CD4-positive, alpha-beta T cell treated with Interleukin-2 at 100 ng/mL for 4 hours (primary cell): ENCODE results near the gene POP4.

ENCODE experiments used
- DNase-seq: peaks from one replicate; pipeline ENCODE4 v3.0.0-alpha.2; 2020; ENCODE audit warnings: low spot score

Gene POP4

GRCh38 chr19:29631450-29631849 lies 25.4 kb downstream of the POP4 start:
- DNase-seq: no peak

GRCh38 chr19:29634002-29634401 lies 27.9 kb downstream of the POP4 start:
- DNase-seq: no peak

GRCh38 chr19:29634423-29635130 lies 28.5 kb downstream of the POP4 start:
- no peak for DNase-seq

- DNase-seq: no peak
These were observed 29.9 kb downstream of the POP4 start for GRCh38 chr19:29635963-29636362.

- no peak for DNase-seq
These were observed 30.7 kb downstream of the POP4 start for GRCh38 chr19:29636553-29637360.

GRCh38 chr19:29639086-29639485 lies 33.0 kb downstream of the POP4 start:
- DNase-seq: no peak

- no peak for DNase-seq
These were observed 34.1 kb downstream of the POP4 start for GRCh38 chr19:29640231-29640630.

- DNase-seq: no peak
These were observed 35.5 kb downstream of the POP4 start for GRCh38 chr19:29641597-29641996.

- DNase-seq: no peak
These were observed 37.4 kb downstream of the POP4 start for GRCh38 chr19:29643361-29643935.

GRCh38 chr19:29644210-29644609 lies 38.1 kb downstream of the POP4 start:
- DNase-seq: no peak

GRCh38 chr19:29645491-29645867 lies 39.4 kb downstream of the POP4 start:
- no peak for DNase-seq

- no peak for DNase-seq
These were observed 39.8 kb downstream of the POP4 start for GRCh38 chr19:29645911-29646310.

GRCh38 chr19:29650772-29651387 lies 44.8 kb downstream of the POP4 start:
- DNase-seq: no peak

GRCh38 chr19:29651622-29652394 lies 45.7 kb downstream of the POP4 start:
- no peak for DNase-seq

GRCh38 chr19:29653398-29653797 lies 47.3 kb downstream of the POP4 start:
- DNase-seq: no peak

GRCh38 chr19:29655648-29656335 lies 49.7 kb downstream of the POP4 start:
- DNase-seq: no peak

- no peak for DNase-seq
These were observed 52.3 kb downstream of the POP4 start for GRCh38 chr19:29658221-29658991.

GRCh38 chr19:29660835-29661234 lies 54.8 kb downstream of the POP4 start:
- DNase-seq: no peak

- DNase-seq: no peak
These were observed 56.2 kb downstream of the POP4 start for GRCh38 chr19:29662278-29662603.

GRCh38 chr19:29662604-29663404 lies 56.7 kb downstream of the POP4 start:
- no peak for DNase-seq
